ENCODE results near the gene FILIP1L.

FILIP1L gene

DNA sequence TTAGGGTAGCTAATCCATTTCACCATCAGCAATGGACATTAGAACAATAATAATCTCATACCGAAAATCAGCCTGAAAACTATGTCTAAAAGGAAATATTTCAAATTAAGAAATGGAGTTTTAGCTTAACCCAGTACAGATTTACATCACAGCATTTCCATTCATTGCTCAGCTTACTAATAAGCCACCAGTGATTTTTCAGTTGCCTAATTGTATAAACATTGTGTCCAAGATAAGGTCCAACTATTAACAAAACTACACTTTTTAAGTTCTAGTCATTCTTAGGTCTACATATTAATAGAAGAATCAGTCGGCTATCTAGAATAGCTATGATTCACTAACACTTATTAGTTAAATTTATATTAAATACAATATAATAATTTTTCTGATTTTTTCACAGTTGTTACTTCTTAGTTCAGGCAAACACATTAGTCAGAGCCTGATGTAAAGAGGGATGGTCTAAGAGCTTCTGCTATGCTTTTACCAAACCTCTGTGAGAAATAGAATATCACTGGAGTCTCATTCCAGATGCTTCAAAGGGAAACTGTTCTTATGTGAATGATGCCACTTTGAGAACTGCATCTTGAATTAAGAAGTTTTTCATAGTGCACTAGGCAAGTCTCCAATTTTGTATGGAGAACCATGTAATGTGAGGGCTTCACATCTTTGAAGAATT, 222.6 kb downstream of the FILIP1L start:
- Histone ChIP-seq H3K9me3 (ENCODE audit: control insufficient read depth, insufficient read depth, low read length) (no peaks in the 10 kb centered on the region), H3K4me1 (ENCODE audit: control insufficient read depth, insufficient read depth, low read length) (no peaks in the 10 kb centered on the region; the same call in 1 of the 2 replicates), H3K27me3 (ENCODE audit: control insufficient read depth, insufficient read depth, low read length) (no peaks in the 10 kb centered on the region), H3K27ac (ENCODE audit: low read length) (no peak overlapping the region), H3K4me3 (ENCODE audit: low read length) (no peak overlapping the region), H3K36me3 (ENCODE audit: control insufficient read depth, insufficient read depth, low read length) (no peaks in the 10 kb centered on the region)
- no peak for DNase-seq (ENCODE audit: low read depth, low spot score)
- no CpG with 5 or more reads among the region's 2 CpGs for WGBS (ENCODE audit: insufficient coverage, insufficient read length)

DNA sequence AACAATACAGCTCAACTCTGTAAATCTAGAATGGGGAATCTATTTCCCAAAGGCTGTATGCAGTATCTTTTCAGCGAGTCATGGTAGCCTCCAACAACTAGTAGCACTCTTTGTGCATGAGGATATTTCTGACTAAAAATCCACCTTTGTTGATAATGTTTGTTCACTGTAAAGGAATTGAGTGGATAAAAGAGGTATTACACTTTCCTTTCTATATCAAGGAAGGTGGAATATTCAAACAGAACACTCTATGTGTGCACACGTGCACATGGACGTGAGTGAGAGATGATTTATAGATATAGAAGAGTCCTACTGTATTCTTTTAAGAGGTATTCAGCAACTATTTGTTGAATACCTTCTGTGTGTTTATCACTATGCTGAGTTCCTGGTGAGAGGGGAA, 228.4 kb downstream of the FILIP1L start:
- DNase-seq (ENCODE audit: low read depth, low spot score), result no peak
- Histone ChIP-seq H3K4me1 (ENCODE audit: control insufficient read depth, insufficient read depth, low read length) (no peaks in the 10 kb centered on the region), H3K27me3 (ENCODE audit: control insufficient read depth, insufficient read depth, low read length) (no peaks in the 10 kb centered on the region), H3K9me3 (ENCODE audit: control insufficient read depth, insufficient read depth, low read length) (no peaks in the 10 kb centered on the region), H3K27ac (ENCODE audit: low read length) (no peak overlapping the region), H3K36me3 (ENCODE audit: control insufficient read depth, insufficient read depth, low read length) (no peaks in the 10 kb centered on the region), H3K4me3 (ENCODE audit: low read length) (no peak overlapping the region)
- WGBS (ENCODE audit: insufficient coverage, insufficient read length), result no CpG with 5 or more reads among the region's 3 CpGs

DNA sequence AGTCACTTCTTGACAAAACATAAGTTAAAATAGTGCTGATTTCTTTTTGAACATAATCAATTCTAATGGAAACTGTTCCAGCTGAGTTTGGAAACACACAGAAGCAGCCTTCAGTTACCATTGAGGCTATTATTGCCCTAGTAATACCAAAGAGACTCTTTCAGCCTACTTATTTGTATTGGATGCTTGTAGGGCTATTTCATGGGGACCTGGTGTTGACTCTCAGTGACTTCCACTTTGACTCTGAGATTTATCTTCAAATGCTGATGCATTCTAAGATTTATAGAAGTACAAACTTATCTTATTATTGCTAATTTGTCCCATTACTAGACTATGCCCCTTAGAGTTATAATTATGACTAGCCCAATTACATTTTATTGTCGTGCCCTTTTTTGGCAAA, 229.2 kb downstream of the FILIP1L start:
- Histone ChIP-seq H3K36me3 (ENCODE audit: control insufficient read depth, insufficient read depth, low read length) (no peaks in the 10 kb centered on the region), H3K4me3 (ENCODE audit: low read length) (no peak overlapping the region), H3K27me3 (ENCODE audit: control insufficient read depth, insufficient read depth, low read length) (no peaks in the 10 kb centered on the region), H3K27ac (ENCODE audit: low read length) (no peak overlapping the region), H3K4me1 (ENCODE audit: control insufficient read depth, insufficient read depth, low read length) (no peaks in the 10 kb centered on the region), H3K9me3 (ENCODE audit: control insufficient read depth, insufficient read depth, low read length) (no peaks in the 10 kb centered on the region)
- DNase-seq (ENCODE audit: low read depth, low spot score), result no peak
- no CpG with 5 or more reads among the region's 1 CpG for WGBS (ENCODE audit: insufficient coverage, insufficient read length)

DNA sequence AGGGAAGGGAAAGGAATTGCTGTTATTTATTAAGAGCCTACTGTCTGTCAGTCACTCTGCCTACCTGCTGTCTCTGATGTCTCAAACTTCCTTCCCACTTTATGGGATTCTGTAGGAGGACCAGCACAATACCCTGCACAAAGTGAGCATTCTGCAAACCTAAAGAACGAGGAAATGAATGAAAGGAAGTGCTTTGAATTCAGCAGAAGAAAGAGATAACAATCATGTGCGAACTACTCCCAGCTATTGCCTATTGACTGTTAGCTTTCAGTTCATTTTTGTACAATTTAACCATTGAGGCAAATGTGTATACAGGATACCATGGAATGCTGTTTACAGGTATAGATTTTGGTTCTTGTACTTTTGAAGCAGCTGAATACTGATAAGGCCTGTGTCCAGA, 229.8 kb downstream of the FILIP1L start:
- no CpG with 5 or more reads among the region's 2 CpGs for WGBS (ENCODE audit: insufficient coverage, insufficient read length)

DNA sequence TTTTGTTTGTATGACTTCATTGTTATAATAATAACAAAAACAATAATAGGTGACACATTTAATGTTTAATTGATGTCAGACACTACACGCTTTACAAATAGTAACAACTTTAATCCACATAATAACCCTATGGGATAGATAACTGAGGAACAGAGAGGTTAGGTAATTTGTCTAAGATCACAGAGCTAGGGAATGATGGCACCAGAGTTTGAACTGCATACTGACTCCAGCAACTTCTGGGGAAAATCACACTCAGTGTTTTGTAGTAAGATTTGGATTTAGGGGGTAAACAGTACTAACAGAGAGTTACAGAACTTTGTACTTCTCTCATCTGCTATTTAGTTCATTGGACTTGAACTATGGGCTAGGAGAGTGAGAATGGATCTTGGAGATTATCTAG, 230.6 kb downstream of the FILIP1L start:
- no peak for DNase-seq (ENCODE audit: low read depth, low spot score)
- H3K4me1 ChIP-seq (ENCODE audit: control insufficient read depth, insufficient read depth, low read length), result no peaks in the 10 kb centered on the region
- H3K27me3 ChIP-seq (ENCODE audit: control insufficient read depth, insufficient read depth, low read length), result no peaks in the 10 kb centered on the region
- no peaks in the 10 kb centered on the region for H3K9me3 ChIP-seq (ENCODE audit: control insufficient read depth, insufficient read depth, low read length)
- no CpG with 5 or more reads among the region's 1 CpG for WGBS (ENCODE audit: insufficient coverage, insufficient read length)
- H3K27ac ChIP-seq (ENCODE audit: low read length), result no peak overlapping the region
- H3K4me3 ChIP-seq (ENCODE audit: low read length), result no peak overlapping the region
- H3K36me3 ChIP-seq (ENCODE audit: control insufficient read depth, insufficient read depth, low read length), result no peaks in the 10 kb centered on the region

More for the DNA sequence above, 229.8 kb downstream of the FILIP1L start:
- Histone ChIP-seq H3K4me1 (ENCODE audit: control insufficient read depth, insufficient read depth, low read length) (no peaks in the 10 kb centered on the region), H3K27me3 (ENCODE audit: control insufficient read depth, insufficient read depth, low read length) (no peaks in the 10 kb centered on the region), H3K27ac (ENCODE audit: low read length) (no peak overlapping the region), H3K9me3 (ENCODE audit: control insufficient read depth, insufficient read depth, low read length) (no peaks in the 10 kb centered on the region), H3K36me3 (ENCODE audit: control insufficient read depth, insufficient read depth, low read length) (no peaks in the 10 kb centered on the region), H3K4me3 (ENCODE audit: low read length) (no peak overlapping the region)
- no peak for DNase-seq (ENCODE audit: low read depth, low spot score)

DNA sequence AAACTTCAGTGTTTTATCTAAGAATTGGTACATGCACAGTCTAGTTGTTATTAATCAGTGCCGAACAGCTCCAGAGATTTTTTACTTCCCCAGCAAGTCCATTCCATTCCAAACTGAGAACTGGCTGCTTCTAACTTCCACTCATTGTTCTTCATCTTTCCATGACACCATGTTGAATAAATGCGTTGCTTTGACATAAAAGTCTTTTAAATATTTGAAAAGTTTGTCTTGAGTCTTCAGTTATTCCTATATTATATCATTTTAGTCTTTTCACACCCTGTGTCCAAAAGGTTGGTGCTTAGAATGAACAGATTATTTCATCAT, 231.2 kb downstream of the FILIP1L start:
- no peaks in the 10 kb centered on the region for H3K4me1 ChIP-seq (ENCODE audit: control insufficient read depth, insufficient read depth, low read length)
- H3K9me3 ChIP-seq (ENCODE audit: control insufficient read depth, insufficient read depth, low read length), result no peaks in the 10 kb centered on the region
- peaks cover 4% of the 10 kb centered on the region; the same call in 1 of the 2 replicates for H3K27me3 ChIP-seq (ENCODE audit: control insufficient read depth, insufficient read depth, low read length)
- no peak for DNase-seq (ENCODE audit: low read depth, low spot score)
- WGBS (ENCODE audit: insufficient coverage, insufficient read length), result no CpG with 5 or more reads among the region's 2 CpGs
- H3K27ac ChIP-seq (ENCODE audit: low read length), result no peak overlapping the region
- H3K36me3 ChIP-seq (ENCODE audit: control insufficient read depth, insufficient read depth, low read length), result no peaks in the 10 kb centered on the region
- no peak overlapping the region for H3K4me3 ChIP-seq (ENCODE audit: low read length)

DNA sequence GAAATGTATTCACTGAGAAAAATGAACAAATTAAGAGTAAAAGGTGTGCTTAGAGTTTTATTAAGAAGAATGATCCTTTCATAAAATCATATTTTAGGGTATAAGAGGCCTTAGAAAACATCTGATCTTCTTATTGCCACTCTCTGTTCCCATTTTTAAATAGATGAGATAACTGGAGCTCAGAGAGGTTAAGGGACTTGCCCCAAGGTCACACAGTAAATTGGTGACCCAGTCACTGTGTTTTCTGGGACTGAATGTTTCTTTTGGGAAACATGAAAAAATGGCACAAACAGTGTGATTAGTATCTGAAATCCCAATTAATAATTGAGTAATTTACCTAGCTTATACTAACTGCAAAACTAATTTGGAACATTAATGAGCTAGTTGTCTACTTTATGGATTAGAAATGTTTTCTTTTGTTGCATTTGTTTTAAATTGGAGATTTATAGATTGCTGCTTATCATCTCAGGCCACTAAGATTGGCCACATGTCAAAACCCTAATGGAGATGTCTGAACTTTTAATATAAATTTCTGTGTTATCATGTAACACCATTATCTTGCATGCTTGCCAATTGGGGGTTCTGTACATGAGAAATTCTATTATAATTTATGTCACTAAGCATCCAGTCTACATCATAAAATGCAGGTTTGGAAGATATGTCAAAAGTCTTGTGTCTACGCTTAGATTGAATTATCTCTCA, 231.7 kb downstream of the FILIP1L start:
- no peaks in the 10 kb centered on the region for H3K36me3 ChIP-seq (ENCODE audit: control insufficient read depth, insufficient read depth, low read length)
- peaks cover 7% of the 10 kb centered on the region; the same call in 1 of the 2 replicates for H3K27me3 ChIP-seq (ENCODE audit: control insufficient read depth, insufficient read depth, low read length)
- H3K9me3 ChIP-seq (ENCODE audit: control insufficient read depth, insufficient read depth, low read length), result no peaks in the 10 kb centered on the region
- H3K27ac ChIP-seq (ENCODE audit: low read length), result no peak overlapping the region
- H3K4me3 ChIP-seq (ENCODE audit: low read length), result no peak overlapping the region
- DNase-seq (ENCODE audit: low read depth, low spot score), result no peak
- WGBS (ENCODE audit: insufficient coverage, insufficient read length), result no CpG with 5 or more reads among the region's 1 CpG
- no peaks in the 10 kb centered on the region for H3K4me1 ChIP-seq (ENCODE audit: control insufficient read depth, insufficient read depth, low read length)

DNA sequence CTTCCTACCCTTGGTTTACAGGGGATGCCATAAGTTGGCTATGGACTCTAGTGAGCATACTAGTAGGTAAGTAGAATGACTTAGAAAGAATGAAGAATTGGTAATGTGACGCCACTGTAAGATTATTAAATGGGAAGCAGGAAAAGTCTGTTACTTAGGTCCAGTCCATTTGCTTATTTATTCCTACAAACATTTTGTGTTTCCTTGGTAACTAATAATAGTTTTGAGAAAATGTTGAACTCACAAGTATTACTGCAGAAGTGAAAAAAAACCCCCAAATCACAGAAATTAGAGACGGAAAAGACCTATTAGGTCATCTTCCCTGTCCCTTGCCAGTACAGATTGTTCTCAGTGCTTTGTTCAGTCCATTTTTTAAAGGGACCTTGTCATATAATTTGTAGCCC, 233.2 kb downstream of the FILIP1L start:
- H3K9me3 ChIP-seq (ENCODE audit: control insufficient read depth, insufficient read depth, low read length), result no peaks in the 10 kb centered on the region
- no CpG with 5 or more reads among the region's 2 CpGs for WGBS (ENCODE audit: insufficient coverage, insufficient read length)
- no peaks in the 10 kb centered on the region for H3K36me3 ChIP-seq (ENCODE audit: control insufficient read depth, insufficient read depth, low read length)
- H3K27me3 ChIP-seq (ENCODE audit: control insufficient read depth, insufficient read depth, low read length), result peaks cover 9% of the 10 kb centered on the region; the same call in 1 of the 2 replicates
- H3K4me3 ChIP-seq (ENCODE audit: low read length), result no peak overlapping the region
- no peak overlapping the region for H3K27ac ChIP-seq (ENCODE audit: low read length)
- H3K4me1 ChIP-seq (ENCODE audit: control insufficient read depth, insufficient read depth, low read length), result no peaks in the 10 kb centered on the region
- DNase-seq (ENCODE audit: low read depth, low spot score), result no peak

DNA sequence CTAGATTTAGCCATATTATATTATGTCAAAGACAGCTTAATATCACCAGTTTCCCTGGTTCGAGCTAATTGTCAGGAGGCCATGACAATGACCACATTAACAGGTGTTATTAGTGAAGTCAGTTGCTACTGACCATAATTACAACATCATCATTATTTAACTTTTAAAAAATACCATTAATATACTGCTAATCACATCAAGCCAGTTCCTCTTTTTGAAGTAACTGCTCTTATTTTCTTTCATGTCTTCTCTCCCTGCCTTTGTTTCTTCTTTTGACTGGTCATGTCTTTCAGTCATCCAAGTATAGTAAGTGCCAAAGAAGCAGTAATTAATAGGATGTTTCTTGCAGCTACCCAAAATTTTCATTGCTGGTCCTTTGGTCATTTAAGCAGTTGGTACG, 235.0 kb downstream of the FILIP1L start:
- DNase-seq (ENCODE audit: low read depth, low spot score), result no peak
- Histone ChIP-seq H3K4me3 (ENCODE audit: low read length) (no peak overlapping the region), H3K36me3 (ENCODE audit: control insufficient read depth, insufficient read depth, low read length) (no peaks in the 10 kb centered on the region), H3K9me3 (ENCODE audit: control insufficient read depth, insufficient read depth, low read length) (no peaks in the 10 kb centered on the region), H3K27me3 (ENCODE audit: control insufficient read depth, insufficient read depth, low read length) (peaks cover 11% of the 10 kb centered on the region; the same call in 1 of the 2 replicates), H3K4me1 (ENCODE audit: control insufficient read depth, insufficient read depth, low read length) (no peaks in the 10 kb centered on the region), H3K27ac (ENCODE audit: low read length) (no peak overlapping the region)
- no CpG with 5 or more reads among the region's 2 CpGs for WGBS (ENCODE audit: insufficient coverage, insufficient read length)

DNA sequence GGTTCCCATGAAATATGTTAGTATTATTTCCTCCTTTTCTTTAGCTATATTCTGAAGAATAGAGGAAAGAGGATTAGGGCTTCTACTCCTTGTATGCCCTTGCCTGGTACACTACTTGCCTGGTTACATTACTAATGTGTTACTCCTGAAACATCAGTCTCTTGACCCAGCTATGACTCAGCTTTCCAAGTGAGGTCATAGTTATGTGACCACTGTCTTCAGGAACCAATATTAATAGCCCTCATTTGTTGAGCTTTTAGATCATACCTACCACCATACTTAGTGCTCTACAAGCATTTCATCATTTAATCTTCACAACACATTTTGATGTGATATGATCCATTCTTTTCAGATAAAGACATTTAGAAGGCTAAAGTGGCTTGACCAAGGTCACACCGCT, 236.3 kb downstream of the FILIP1L start:
- Histone ChIP-seq H3K4me3 (ENCODE audit: low read length) (no peak overlapping the region), H3K9me3 (ENCODE audit: control insufficient read depth, insufficient read depth, low read length) (no peaks in the 10 kb centered on the region), H3K27ac (ENCODE audit: low read length) (no peak overlapping the region), H3K36me3 (ENCODE audit: control insufficient read depth, insufficient read depth, low read length) (no peaks in the 10 kb centered on the region), H3K4me1 (ENCODE audit: control insufficient read depth, insufficient read depth, low read length) (no peaks in the 10 kb centered on the region), H3K27me3 (ENCODE audit: control insufficient read depth, insufficient read depth, low read length) (peaks cover 13% of the 10 kb centered on the region; the same call in 1 of the 2 replicates)
- no CpG with 5 or more reads among the region's 1 CpG for WGBS (ENCODE audit: insufficient coverage, insufficient read length)
- DNase-seq (ENCODE audit: low read depth, low spot score), result no peak

Data from iPS DF 6.9 (cell line).